ENCODE measurements around the gene CADPS2. TPM values are rescaled to one million over a fixed set of nuclear protein-coding genes. Genes with fewer than 3 reads are reported as not detected.

Gene CADPS2
- total RNA-seq, 1 donor from 2014 or later, result 9.8 TPM

- FAIRE-seq, result no peak
- no peak for DNase-seq (ENCODE audit: low spot score in 2 of 2)
Observed at GRCh38 chr7:122470859-122471258, 415.4 kb downstream of the CADPS2 start.

- DNase-seq (ENCODE audit: low spot score in 2 of 2) (no peak), FAIRE-seq (no peak)
Observed at GRCh38 chr7:122468945-122469344, 417.3 kb downstream of the CADPS2 start.

GRCh38 chr7:122467661-122468449 is 418.4 kb downstream of the CADPS2 start:
- DNase-seq (ENCODE audit: low spot score in 2 of 2) (no peak), FAIRE-seq (no peak)

GRCh38 chr7:122465296-122465695 is 421.0 kb downstream of the CADPS2 start:
- no peak for DNase-seq (ENCODE audit: low spot score in 2 of 2)
- FAIRE-seq, result no peak

GRCh38 chr7:122463631-122464030 is 422.6 kb downstream of the CADPS2 start:
- FAIRE-seq (no peak), DNase-seq (ENCODE audit: low spot score in 2 of 2) (no peak)

GRCh38 chr7:122460936-122461335 is 425.3 kb downstream of the CADPS2 start:
- no peak for DNase-seq (ENCODE audit: low spot score in 2 of 2)
- no peak for FAIRE-seq

GRCh38 chr7:122457969-122458368 is 428.3 kb downstream of the CADPS2 start:
- FAIRE-seq (no peak), DNase-seq (ENCODE audit: low spot score in 2 of 2) (no peak)

GRCh38 chr7:122457325-122457724 is 428.9 kb downstream of the CADPS2 start:
- DNase-seq (ENCODE audit: low spot score in 2 of 2) (no peak), FAIRE-seq (no peak)

GRCh38 chr7:122454776-122455507 is 431.3 kb downstream of the CADPS2 start:
- DNase-seq (ENCODE audit: low spot score in 2 of 2), result no peak

GRCh38 chr7:122453432-122453831 is 432.8 kb downstream of the CADPS2 start:
- FAIRE-seq, result no peak
- DNase-seq (ENCODE audit: low spot score in 2 of 2), result no peak

More at GRCh38 chr7:122454776-122455507, 431.3 kb downstream of the CADPS2 start:
- FAIRE-seq, result no peak

GRCh38 chr7:122448893-122449589 is 437.2 kb downstream of the CADPS2 start:
- no peak for FAIRE-seq
- no peak for DNase-seq (ENCODE audit: low spot score in 2 of 2)

- FAIRE-seq, result no peak
- no peak for DNase-seq (ENCODE audit: low spot score in 2 of 2)
Observed at GRCh38 chr7:122442929-122443328, 443.3 kb downstream of the CADPS2 start.

GRCh38 chr7:122438492-122438891 is 447.8 kb downstream of the CADPS2 start:
- FAIRE-seq (no peak), DNase-seq (ENCODE audit: low spot score in 2 of 2) (no peak)

- FAIRE-seq (no peak), DNase-seq (ENCODE audit: low spot score in 2 of 2) (no peak)
Observed at GRCh38 chr7:122438006-122438405, 448.3 kb downstream of the CADPS2 start.

- FAIRE-seq, result no peak
- no peak for DNase-seq (ENCODE audit: low spot score in 2 of 2)
Observed at GRCh38 chr7:122433765-122434164, 452.5 kb downstream of the CADPS2 start.

- DNase-seq (ENCODE audit: low spot score in 2 of 2) (peak in 1 of 2 donors; percentile 4), FAIRE-seq (no peak)
Observed at GRCh38 chr7:122430710-122431109, 455.6 kb downstream of the CADPS2 start.

GRCh38 chr7:122429926-122430325 is 456.3 kb downstream of the CADPS2 start:
- no peak for FAIRE-seq

GRCh38 chr7:122425731-122426130 is 460.5 kb downstream of the CADPS2 start:
- no peak for FAIRE-seq
- DNase-seq (ENCODE audit: low spot score in 2 of 2), result no peak

More at GRCh38 chr7:122429926-122430325, 456.3 kb downstream of the CADPS2 start:
- DNase-seq (ENCODE audit: low spot score in 2 of 2), result no peak

GRCh38 chr7:122423591-122423990 is 462.7 kb downstream of the CADPS2 start:
- no peak for DNase-seq (ENCODE audit: low spot score in 2 of 2)
- FAIRE-seq, result no peak

- no peak for FAIRE-seq
- no peak for DNase-seq (ENCODE audit: low spot score in 2 of 2)
Observed at GRCh38 chr7:122416336-122416735, 469.9 kb downstream of the CADPS2 start.

- DNase-seq (ENCODE audit: low spot score in 2 of 2) (no peak), FAIRE-seq (no peak)
Observed at GRCh38 chr7:122415510-122415909, 470.8 kb downstream of the CADPS2 start.

Data from frontal cortex (tissue), 4 donors.